Hematopoietic multipotent progenitor cell treated with erythropoietin and hydrocortisone succinate and interleukin-3 and kit ligand, for 6 days (in vitro differentiated cells): ENCODE results near the gene ARHGAP18.

Experiments used
- DNase-seq: peaks from one replicate; pipeline ENCODE4 v3.0.0-alpha.2; 2015

Gene ARHGAP18

GRCh38 chr6:129609635-129610034, 100.3 kb downstream of the ARHGAP18 start:
- DNase-seq, result no peak

GRCh38 chr6:129608886-129609537, 101.0 kb downstream of the ARHGAP18 start:
- no peak for DNase-seq

GRCh38 chr6:129607581-129608186, 102.3 kb downstream of the ARHGAP18 start:
- no peak for DNase-seq

DNA sequence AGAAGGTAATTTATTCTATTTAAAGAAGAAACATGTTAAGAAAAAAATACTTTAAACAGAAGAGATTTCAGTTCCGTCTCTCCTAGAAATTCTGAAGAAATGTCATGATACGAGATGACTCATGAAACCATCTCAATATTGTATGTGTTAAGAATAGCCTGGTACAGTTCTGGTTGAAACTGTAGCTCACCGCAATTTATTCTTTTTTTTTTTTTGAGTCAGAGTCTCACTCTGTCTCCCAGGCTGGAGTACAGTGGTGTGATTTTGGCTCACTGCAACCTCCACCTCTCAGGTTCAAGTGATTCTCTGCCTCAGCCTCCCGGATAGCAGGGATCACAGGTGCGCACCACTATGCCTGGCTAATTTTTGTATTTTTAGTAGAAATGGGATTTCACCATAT, 103.3 kb downstream of the ARHGAP18 start:
- no peak for DNase-seq

DNA sequence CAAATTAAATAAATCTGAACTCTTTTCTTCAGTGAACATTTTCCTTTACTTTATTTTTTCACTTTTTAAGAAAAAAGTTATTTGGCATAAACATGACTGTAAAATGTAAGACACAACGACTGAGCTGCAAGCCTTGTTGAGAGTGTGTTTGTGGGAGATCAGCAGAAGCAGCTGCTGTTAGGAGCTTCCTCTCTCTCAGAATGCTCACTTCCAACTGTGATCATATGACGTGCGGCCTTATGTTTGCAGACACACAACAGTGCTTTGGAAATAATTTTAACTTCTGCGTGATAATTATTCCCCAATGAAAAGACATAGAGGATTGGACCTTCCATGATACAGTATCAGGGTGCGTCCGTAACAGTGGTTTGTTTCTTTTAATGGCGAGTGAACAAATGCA, 104.0 kb downstream of the ARHGAP18 start:
- no peak for DNase-seq

DNA sequence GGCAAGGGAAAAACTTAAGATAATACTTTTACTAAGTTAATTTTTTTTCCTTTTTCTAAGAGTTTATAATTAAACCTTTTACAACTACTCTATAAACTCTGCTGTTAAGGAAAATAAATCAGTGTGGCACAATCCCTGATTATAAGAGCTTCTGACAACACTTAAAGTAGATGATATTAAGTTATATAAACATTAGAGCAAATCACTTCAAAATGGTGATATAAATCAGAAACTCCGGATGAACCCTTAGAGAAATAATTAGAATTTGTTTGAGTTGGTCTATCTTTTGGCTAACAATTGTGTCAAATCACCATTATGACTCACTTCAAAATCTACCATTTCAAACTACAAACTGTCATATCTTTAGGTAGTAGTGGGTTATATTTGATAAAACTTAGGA, 104.9 kb downstream of the ARHGAP18 start:
- DNase-seq, result no peak

- no peak for DNase-seq
Observed at GRCh38 chr6:129604321-129604720, 105.7 kb downstream of the ARHGAP18 start.

- DNase-seq, result no peak
Observed at GRCh38 chr6:129603741-129604140, 106.2 kb downstream of the ARHGAP18 start.

- DNase-seq, result no peak
Observed at GRCh38 chr6:129601323-129601722, 108.7 kb downstream of the ARHGAP18 start.

GRCh38 chr6:129599467-129599866, 110.5 kb downstream of the ARHGAP18 start:
- DNase-seq, result no peak

GRCh38 chr6:129598244-129599187, 111.5 kb downstream of the ARHGAP18 start:
- peak; percentile 89 for DNase-seq

DNA sequence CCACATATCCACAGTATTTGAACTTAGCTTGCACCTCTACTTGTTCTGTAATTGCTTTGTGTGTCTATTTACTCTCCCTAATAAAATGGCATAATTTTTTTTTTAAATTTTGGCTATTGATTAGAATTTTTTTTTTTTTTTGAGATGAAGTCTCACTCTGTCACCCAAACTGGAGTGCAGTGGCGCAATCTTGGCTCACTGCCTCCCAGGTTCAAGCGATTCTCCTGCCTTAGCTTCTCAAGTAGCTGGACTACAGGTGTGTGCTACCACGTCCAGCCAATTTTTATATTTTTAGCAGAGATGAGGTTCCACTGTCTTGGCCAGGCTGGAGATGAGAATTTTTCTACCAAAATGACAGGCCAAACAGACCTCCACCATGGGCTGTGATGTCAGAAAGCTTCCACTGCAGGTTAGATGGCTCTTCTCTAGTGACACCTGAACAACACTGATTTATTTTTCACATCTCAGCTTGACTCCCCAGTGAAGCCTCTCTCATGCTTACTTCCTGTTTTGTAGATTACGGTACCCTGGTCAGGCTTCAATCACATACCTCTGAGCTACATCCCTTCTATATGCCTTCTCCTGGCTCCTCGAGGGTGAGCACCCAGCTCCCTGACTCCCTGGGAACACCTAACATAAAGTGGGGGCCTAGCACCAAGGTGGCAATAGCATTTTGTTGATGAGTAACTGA, 112.8 kb downstream of the ARHGAP18 start:
- DNase-seq, result no peak

DNA sequence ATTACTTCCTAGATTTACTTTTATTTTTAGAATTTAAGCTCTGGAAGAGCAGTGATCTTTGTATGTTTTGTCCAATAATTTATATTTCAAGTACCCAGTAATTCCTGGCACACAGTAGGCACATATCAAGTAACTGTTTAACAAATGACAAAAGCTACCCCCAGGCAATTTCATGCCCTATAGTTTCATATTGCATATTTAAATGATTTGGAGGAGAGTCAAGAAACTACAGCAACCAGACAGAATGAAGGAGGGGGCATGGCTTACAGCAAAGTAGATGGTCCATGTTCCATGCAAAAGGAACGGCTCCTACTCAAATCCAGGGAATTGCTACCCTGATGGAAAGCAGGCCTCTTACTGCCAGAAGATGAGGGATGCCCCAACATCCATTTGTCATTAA, 113.5 kb downstream of the ARHGAP18 start:
- DNase-seq, result no peak

DNA sequence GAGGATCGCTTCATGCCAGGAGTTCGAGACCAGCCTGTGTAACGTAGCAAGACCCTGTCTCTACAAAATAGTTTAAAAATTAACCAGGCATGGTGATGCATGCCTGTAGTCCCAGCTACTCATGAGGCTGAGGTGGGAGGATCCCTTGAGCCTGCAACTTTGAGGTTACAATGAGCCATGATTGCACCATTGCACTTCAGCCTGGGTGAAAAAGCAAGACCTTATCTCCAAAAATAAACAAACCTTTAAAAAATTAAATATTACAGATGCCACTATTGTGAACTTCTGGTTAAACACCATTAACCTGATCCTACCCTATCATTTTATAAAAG, 116.8 kb downstream of the ARHGAP18 start:
- no peak for DNase-seq

DNA sequence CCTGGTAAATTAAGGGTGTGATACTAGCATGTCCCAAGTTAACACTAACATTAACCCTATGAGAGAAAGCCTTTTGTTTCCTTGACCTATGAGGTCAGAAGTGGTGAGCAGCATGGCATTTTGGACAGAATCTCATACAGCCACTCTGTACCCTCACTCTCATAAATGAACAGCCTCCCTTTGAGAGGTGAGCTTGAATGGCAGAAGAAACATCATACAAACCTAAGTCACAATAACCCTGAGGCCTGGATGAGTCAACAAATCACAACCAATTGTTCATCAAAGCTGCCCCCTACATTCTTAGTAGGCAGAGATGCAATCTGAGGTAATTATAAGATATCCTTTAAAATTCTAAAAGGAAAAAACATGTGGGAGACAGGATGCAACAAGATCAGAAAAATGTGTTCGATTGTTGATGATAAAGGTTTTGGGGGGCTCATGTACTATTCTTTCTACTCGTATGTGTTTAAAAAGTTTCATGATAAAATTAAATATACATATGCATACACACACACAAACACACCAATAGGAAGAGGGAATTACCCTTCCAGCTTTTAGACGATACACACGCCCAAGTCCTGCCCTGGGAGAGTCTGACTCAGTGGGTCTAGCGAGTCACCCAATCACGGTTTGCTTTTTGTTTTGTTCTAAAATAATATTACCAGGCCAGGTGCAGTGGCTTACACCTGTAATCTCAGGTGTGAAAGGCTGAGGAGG, 117.3 kb downstream of the ARHGAP18 start:
- no peak for DNase-seq

DNA sequence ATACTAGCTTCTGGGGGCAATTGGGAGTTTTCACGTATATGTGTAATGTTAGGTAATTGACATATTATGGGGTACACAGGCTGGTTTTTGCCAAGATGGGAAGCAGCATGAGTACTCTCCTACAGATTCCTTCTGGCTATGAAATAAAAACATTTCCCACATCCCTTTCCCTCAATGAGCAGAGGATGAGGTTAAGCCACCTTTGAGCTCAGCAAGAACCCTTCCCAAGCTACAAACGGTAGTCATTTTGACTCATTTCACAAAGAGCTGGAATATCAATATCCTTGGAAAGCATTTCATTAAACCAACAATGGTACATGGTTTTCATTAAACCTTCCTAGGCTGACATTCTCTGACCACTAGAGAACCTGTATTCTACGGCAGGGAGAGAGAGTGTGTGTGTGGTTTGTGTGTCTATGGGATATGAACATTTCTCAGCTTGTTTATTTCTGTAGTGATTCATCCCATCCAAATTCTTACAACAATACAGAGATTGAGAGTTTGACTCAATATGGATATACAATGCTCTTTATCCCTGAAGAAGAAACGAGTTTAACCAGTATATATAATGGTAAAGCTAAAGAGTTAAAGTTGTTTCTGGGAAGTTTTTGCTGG, 119.5 kb downstream of the ARHGAP18 start:
- no peak for DNase-seq

DNA sequence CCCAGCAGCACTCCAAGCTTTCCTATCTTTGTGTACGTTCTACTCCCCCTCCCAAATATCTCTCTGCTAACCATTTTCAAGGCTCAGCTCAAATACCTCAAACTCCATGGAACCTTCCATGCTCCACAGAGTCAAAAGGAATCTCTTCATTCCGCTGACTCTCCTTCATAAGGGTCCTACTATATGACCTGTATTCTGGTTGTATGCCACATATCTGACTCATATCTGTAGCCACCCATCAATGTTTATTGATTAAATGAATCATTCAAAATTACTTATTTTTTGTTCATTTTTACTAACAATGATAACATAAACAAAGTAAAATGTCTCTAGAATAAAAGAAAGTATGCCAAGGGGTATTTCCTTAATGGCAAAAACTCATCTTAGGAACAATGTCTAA, 123.2 kb downstream of the ARHGAP18 start:
- DNase-seq, result no peak

DNA sequence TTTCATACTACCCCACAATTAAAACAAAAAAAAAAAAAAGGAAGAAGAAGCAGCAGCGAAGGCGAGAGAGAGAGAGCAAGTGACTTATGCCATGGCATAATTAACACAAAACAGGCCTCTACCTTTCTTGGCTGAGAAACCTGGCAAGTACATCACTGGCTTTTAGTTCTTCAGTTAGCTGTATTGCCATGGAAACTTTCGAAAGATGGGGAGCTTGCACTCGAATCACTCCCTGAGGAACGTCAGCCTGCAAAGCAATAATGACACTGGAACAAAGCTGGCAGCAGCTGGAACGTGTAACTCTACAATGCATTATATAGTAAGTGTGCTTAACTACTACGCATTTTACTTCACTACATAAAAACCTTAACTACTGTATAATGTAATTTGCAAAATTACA, 126.1 kb downstream of the ARHGAP18 start:
- no peak for DNase-seq

- DNase-seq, result no peak
Observed at GRCh38 chr6:129578315-129578714, 131.7 kb downstream of the ARHGAP18 start.

GRCh38 chr6:129577691-129578090, 132.3 kb downstream of the ARHGAP18 start:
- no peak for DNase-seq

DNA sequence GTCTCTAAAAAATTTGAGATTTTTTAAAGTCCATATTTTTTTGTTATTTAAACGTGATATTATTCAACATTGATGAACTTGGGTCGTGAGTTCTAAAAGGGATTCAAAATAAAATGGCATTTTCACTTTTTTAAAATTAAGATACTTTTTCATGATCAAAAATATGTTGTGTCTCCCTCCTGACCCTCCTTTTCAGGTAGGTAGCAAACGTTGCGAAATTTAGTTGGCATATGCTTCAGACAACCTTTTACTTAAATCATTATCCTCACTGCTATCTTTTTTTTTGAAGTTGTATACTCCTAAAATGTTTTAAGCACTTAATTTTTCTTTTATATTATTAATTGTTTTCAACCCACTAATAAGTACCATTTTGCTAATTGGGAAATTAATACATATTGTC, 133.5 kb downstream of the ARHGAP18 start:
- no peak for DNase-seq
